Thyroid gland (tissue), 4 donors: ENCODE data around the gene GNAI1. TPM values are rescaled to one million over a fixed set of nuclear protein-coding genes. Genes with fewer than 3 reads are reported as not detected.

Experiments used
- DNase-seq, 2 donors: peaks; one replicate each; pipeline ENCODE4 v3.0.0-alpha.2; 2019
- H3K27ac ChIP-seq, 3 donors: fragments of 200-600 bp; sonication (generic); 1 replicate in 2 of 3; 2 replicates in 1 of 3; pipeline ENCODE4 v1.5.1; 2016 to 2019; ENCODE audit warnings: mild to moderate bottlenecking in 1 of 3, moderate library complexity in 1 of 3
- H3K27me3 ChIP-seq: fragments of 200-600 bp; sonication (generic); one replicate; pipeline ENCODE4 v1.5.1; 2019
- H3K36me3 ChIP-seq, 2 donors: fragments of 200-600 bp; sonication (generic); one replicate each; pipeline ENCODE4 v1.5.1; 2016 to 2019
- H3K4me1 ChIP-seq, 2 donors: fragments of 200-600 bp; sonication (generic); one replicate each; pipeline ENCODE4 v1.5.1; 2017 to 2019
- H3K4me3 ChIP-seq, 3 donors: fragments of 200-600 bp; sonication (generic); replicated peaks in 1 of 3; 1 replicate in 2 of 3; 2 replicates in 1 of 3; pipeline ENCODE4 v1.5.1; 2016; ENCODE audit warnings: mild to moderate bottlenecking in 1 of 3
- H3K9me3 ChIP-seq: fragments of 200-600 bp; sonication (generic); one replicate; pipeline ENCODE4 v1.5.1; 2017
- POLR2A ChIP-seq, 2 donors: fragments of 450-650 bp; IDR thresholded peaks; one replicate each; pipeline ENCODE4 v1.6.1; 2017; ENCODE audit warnings: antibody characterized with exemption in 2 of 2, mild to moderate bottlenecking in 2 of 2, moderate library complexity in 1 of 2
- WGBS, 2 donors: methylation state at CpG; one replicate each; pipeline ENCODE4 v1.1.5; 2017; 5-methylcytosine and 5-hydroxymethylcytosine counted together
- intact Hi-C: fragments of 100-400 bp; cut with DNase I; formaldehyde crosslinking; loops from one replicate; pipeline ENCODE4 v1.15.1; 2023
- total RNA-seq, 4 donors: library from RNA; depleted of rRNA; stranded (reverse); fragments of >200 nt; gene quantifications; one replicate each; pipeline ENCODE4 v1.2.3, GENCODE V29; 2016
- TF ChIP-seq, protein P1 (sequence below), 6 experiments: fragments of 200-600 bp in 3 of 6; fragments of 450-650 bp in 3 of 6; sonication (generic) in 3 of 6; IDR thresholded peaks; one replicate each; pipeline ENCODE4 v1.5.1; 2016 to 2019; ENCODE audit warnings: antibody characterized with exemption in 6 of 6, mild to moderate bottlenecking in 2 of 6, inconsistent platforms in 1 of 6, moderate library complexity in 1 of 6

GNAI1 gene
- total RNA-seq, 4 donors from 2014 or later = 32.1 to 52.7 (median 47.4) TPM

DNA sequence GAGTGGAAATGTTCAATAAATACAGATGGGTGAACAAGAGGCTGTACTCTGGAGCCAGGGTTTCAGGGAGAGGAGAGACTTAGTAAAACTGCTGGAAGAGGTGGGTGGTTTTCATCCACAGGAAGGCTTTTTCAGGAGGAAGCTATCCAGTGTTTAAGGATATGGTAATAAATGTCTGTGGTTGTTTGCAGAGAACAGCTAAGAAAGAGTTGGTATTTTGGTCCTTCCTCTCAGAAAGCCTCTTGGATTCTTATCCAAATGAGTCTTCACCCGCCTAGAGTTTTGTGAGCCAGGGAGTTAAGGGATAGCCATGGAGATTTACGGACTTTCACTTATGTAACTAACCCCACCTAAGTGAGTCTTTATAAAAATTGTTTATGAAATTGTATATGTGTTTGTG, 95.7 kb downstream of the GNAI1 start:
- no peak for DNase-seq
- H3K4me1 ChIP-seq = peaks cover 9 to 14% of the 10 kb centered on the region in 2 donors
- H3K9me3 ChIP-seq = no peaks in the 10 kb centered on the region
- TF ChIP-seq, protein P1, sequence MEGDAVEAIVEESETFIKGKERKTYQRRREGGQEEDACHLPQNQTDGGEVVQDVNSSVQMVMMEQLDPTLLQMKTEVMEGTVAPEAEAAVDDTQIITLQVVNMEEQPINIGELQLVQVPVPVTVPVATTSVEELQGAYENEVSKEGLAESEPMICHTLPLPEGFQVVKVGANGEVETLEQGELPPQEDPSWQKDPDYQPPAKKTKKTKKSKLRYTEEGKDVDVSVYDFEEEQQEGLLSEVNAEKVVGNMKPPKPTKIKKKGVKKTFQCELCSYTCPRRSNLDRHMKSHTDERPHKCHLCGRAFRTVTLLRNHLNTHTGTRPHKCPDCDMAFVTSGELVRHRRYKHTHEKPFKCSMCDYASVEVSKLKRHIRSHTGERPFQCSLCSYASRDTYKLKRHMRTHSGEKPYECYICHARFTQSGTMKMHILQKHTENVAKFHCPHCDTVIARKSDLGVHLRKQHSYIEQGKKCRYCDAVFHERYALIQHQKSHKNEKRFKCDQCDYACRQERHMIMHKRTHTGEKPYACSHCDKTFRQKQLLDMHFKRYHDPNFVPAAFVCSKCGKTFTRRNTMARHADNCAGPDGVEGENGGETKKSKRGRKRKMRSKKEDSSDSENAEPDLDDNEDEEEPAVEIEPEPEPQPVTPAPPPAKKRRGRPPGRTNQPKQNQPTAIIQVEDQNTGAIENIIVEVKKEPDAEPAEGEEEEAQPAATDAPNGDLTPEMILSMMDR (IDR thresholded peaks at IDR 0.05) = no peak
- no peak for TF ChIP-seq POLR2A (IDR thresholded peaks at IDR 0.05)
- H3K27ac ChIP-seq = no peak overlapping the region
- no peaks in the 10 kb centered on the region for H3K36me3 ChIP-seq
- 88 to 90% methylated on average over 2 of the region's 2 CpGs for WGBS, 2 donors
- no peak overlapping the region for H3K4me3 ChIP-seq
- intact Hi-C loops = no loop called here
- no peaks in the 10 kb centered on the region for H3K27me3 ChIP-seq

DNA sequence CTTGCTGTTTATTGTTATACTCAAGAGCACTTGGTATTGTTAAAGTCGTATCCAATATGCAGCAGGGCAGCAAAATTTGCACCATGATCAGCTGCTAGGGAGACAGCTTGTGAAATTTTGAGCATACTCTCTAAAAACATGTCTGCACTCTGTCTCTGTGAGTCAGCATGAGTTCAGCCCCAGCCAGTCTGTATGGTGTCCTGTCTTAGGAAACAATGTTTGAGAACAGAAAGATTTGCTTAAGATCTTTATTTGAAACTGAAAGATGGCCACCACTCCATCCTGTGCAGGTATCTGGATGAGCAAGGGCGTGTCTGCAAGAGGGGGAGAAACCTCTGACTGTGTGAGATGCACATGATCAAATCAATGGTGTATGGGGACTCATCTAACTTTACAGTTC, 97.1 kb downstream of the GNAI1 start:
- intact Hi-C loops = no loop called here
- TF ChIP-seq POLR2A (IDR thresholded peaks at IDR 0.05) = no peak
- TF ChIP-seq, protein P1 (IDR thresholded peaks at IDR 0.05) = no peak
- Histone ChIP-seq H3K4me3 (no peak overlapping the region), H3K9me3 (no peaks in the 10 kb centered on the region), H3K36me3 (no peaks in the 10 kb centered on the region), H3K4me1 (peaks cover 4 to 6% of the 10 kb centered on the region in 2 donors), H3K27me3 (no peaks in the 10 kb centered on the region), H3K27ac (no peak overlapping the region)
- DNase-seq = no peak
- WGBS, 2 donors = 90 to 91% methylated on average over 2 of the region's 2 CpGs

DNA sequence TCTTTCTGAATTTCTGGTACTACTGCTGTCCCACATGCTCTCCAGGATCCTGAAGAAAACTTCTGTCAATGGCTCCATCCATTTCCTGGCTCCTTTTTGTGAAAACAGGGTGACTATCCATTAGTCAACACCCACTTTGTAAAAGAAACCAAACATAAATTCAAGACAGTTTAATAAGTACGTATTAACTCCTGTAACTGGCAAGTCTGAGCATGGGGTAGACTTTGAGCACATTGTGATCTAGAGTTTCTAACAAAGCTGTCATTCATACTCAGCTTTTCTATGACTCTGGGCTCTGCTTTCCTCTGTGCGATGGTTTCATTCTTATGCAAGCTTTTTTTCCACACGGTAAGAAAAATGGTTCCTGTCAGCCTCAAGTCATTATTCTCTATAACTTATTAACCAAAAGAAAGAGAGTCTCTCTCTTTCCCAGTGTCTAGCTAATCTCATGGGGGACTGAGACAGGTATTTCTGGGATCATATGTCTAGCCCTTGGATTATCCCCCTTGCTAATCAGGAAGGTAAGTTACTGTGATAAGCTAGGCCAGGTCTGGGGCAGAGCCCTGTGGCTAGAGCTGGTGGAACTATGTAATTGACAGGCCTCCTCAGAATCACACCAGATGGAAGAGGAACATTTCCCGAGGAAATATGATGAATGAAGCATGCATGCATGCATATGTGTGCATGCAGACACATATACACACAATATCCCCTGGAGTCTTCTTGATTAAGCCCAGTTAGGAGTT, 98.5 kb downstream of the GNAI1 start:
- H3K36me3 ChIP-seq = no peaks in the 10 kb centered on the region

GRCh38 chr7:80235334-80235733, 100.7 kb downstream of the GNAI1 start:
- TF ChIP-seq, protein P1 (IDR thresholded peaks at IDR 0.05) = no peak
- no peak for TF ChIP-seq POLR2A (IDR thresholded peaks at IDR 0.05)
- WGBS, 2 donors = 95 to 98% methylated on average over 4 of the region's 4 CpGs
- no peak overlapping the region for H3K27ac ChIP-seq
- peaks cover under 1 to 2% of the 10 kb centered on the region in 2 donors for H3K4me1 ChIP-seq
- H3K4me3 ChIP-seq = no peak overlapping the region
- H3K27me3 ChIP-seq = no peaks in the 10 kb centered on the region
- H3K36me3 ChIP-seq = no peaks in the 10 kb centered on the region
- intact Hi-C loops = no loop called here
- H3K9me3 ChIP-seq = no peaks in the 10 kb centered on the region
- DNase-seq = no peak

More for the DNA sequence above, 98.5 kb downstream of the GNAI1 start:
- H3K4me3 ChIP-seq = no peak overlapping the region
- intact Hi-C loops = no loop called here
- peaks cover 4 to 6% of the 10 kb centered on the region in 2 donors for H3K4me1 ChIP-seq
- H3K9me3 ChIP-seq = no peaks in the 10 kb centered on the region
- WGBS, 2 donors = 80 to 93% methylated on average over 4 of the region's 4 CpGs
- DNase-seq = no peak
- H3K27ac ChIP-seq = no peak overlapping the region
- no peak for TF ChIP-seq POLR2A (IDR thresholded peaks at IDR 0.05)
- TF ChIP-seq, protein P1 (IDR thresholded peaks at IDR 0.05) = no peak
- H3K27me3 ChIP-seq = no peaks in the 10 kb centered on the region

DNA sequence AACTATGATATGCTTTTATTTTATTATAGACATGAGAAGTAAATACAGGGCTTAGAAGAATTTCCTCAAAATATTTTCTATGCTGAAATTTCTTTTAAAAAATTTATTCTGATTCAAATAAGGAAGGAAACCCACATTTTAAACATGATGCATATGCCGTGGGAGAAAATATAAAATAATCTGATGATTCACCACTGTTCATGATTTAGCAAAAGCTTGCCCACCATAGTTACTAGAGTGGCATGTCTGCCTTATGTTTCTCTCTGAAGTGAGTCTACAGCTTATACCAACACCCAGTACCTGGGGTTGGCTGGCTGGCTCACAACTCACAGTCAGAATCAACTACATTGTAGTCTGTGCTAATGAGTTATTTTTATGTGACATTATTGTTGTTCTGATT, 102.0 kb downstream of the GNAI1 start:
- DNase-seq = no peak
- no peak for TF ChIP-seq POLR2A (IDR thresholded peaks at IDR 0.05)
- TF ChIP-seq, protein P1 (IDR thresholded peaks at IDR 0.05) = no peak
- Histone ChIP-seq H3K9me3 (no peaks in the 10 kb centered on the region), H3K4me1 (no peaks in the 10 kb centered on the region), H3K27ac (no peak overlapping the region), H3K4me3 (no peak overlapping the region), H3K27me3 (no peaks in the 10 kb centered on the region), H3K36me3 (no peaks in the 10 kb centered on the region)
- intact Hi-C loops = no loop called here
- 89 to 95% methylated on average over 1 of the region's 1 CpG for WGBS, 2 donors
